ENCODE measurements around the gene CCL3.

CCL3 gene

DNA sequence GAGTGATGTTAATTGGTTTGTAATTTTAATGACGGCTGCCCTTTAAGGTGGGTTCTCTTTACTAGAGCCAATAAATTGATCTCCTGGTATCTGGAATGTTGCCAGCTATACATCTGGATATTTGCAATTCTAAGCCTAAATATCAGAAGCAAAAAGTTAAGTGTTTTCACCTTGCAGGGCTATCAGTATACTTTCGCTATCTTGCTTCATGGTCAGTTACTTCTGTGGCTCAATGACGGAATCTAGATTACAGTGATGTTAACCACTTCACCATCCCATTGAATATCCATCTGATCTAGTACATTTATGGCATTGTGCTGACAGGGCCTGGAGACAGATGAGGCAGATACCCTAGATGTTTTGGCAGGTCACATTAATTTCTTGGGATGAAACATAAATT is 42.0 kb upstream of the CCL3 start:
- DNase-seq (ENCODE audit: insufficient read length, low spot score) (no peak), FAIRE-seq (no peak)
- TF ChIP-seq, protein P1, sequence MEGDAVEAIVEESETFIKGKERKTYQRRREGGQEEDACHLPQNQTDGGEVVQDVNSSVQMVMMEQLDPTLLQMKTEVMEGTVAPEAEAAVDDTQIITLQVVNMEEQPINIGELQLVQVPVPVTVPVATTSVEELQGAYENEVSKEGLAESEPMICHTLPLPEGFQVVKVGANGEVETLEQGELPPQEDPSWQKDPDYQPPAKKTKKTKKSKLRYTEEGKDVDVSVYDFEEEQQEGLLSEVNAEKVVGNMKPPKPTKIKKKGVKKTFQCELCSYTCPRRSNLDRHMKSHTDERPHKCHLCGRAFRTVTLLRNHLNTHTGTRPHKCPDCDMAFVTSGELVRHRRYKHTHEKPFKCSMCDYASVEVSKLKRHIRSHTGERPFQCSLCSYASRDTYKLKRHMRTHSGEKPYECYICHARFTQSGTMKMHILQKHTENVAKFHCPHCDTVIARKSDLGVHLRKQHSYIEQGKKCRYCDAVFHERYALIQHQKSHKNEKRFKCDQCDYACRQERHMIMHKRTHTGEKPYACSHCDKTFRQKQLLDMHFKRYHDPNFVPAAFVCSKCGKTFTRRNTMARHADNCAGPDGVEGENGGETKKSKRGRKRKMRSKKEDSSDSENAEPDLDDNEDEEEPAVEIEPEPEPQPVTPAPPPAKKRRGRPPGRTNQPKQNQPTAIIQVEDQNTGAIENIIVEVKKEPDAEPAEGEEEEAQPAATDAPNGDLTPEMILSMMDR (IDR thresholded peaks at IDR 0.05; ENCODE audit: insufficient read depth, missing control alignments), result no peak

- DNase-seq (ENCODE audit: insufficient read length, low spot score) (no peak), FAIRE-seq (no peak)
- TF ChIP-seq, protein P1 (IDR thresholded peaks at IDR 0.05; ENCODE audit: insufficient read depth, missing control alignments), result no peak
Observed at GRCh38 chr17:36131421-36131820, 41.5 kb upstream of the CCL3 start.

DNA sequence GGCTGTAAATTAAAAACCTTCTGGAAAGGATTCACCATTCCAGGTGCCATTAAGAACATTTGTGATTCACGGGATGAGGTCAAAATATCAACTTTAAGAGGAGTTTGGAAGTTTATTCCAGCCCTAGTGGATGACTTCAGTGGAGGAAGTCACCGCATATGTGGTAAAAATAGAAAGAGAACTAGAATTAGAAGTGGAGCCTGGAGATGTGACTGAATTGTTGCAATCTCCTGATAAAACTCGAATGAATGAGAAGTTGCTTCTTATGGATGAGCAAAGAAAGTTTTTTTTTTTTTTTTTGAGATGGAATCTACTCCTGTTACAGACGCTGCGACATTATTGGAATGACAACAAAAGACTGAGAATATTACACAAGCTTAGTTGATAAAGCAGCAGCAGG is 40.4 kb upstream of the CCL3 start:
- TF ChIP-seq, protein P1 (IDR thresholded peaks at IDR 0.05; ENCODE audit: insufficient read depth, missing control alignments), result no peak
- DNase-seq (ENCODE audit: insufficient read length, low spot score), result no peak
- no peak for FAIRE-seq

DNA sequence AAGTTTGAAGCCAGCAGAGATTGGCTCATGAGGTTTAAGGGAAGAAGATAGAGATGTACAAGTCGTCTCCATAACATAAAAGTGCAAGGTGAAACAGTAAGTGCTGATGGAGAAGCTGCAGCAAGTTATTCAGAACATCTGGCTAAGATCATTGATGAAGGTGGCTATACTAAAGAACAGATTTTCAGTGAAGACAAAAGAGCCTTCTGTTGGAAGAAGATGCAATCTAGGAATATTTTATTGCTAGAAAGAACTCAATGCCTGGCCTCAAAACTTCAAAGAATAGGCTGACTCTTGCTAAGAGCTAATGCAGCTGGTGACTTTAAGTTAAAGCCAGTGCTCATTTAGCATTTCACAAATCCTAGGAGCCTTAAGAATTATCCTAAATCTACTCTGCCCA is 39.7 kb upstream of the CCL3 start:
- TF ChIP-seq, protein P1 (IDR thresholded peaks at IDR 0.05; ENCODE audit: insufficient read depth, missing control alignments), result no peak
- no peak for FAIRE-seq
- no peak for DNase-seq (ENCODE audit: insufficient read length, low spot score)

DNA sequence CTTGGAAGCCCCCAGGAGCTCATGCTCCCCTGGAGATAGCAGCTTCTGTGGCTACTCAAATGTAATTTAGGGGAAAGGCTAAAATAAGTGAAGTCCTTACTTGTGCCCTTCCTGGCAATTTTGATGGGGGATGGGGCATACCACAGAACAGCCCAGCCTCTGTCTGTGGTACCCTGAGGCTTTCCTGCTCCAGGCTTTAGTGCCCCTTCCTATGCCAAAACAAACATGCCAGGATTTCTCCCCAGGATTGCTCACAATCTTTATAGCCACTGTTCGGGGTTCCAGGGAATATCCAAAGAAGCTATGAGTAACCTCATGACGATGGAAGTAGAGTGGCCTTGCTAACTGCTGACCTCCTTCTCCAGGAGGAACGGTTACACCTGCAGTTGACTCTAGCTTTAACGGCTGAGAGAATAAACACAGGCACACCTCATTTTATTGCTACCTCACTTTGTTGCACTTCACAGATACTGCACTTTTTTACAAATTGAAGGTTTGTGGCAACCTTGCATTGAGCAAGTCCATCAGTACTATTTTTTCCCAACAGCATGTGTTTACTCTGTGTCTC is 38.6 kb upstream of the CCL3 start:
- TF ChIP-seq, protein P1 (IDR thresholded peaks at IDR 0.05; ENCODE audit: insufficient read depth, missing control alignments), result no peak
- FAIRE-seq (no peak), DNase-seq (ENCODE audit: insufficient read length, low spot score) (no peak)

GRCh38 chr17:36127911-36128310 is 38.0 kb upstream of the CCL3 start:
- no peak for FAIRE-seq
- TF ChIP-seq, protein P1 (IDR thresholded peaks at IDR 0.05; ENCODE audit: insufficient read depth, missing control alignments), result no peak
- no peak for DNase-seq (ENCODE audit: insufficient read length, low spot score)

- no peak for FAIRE-seq
- DNase-seq (ENCODE audit: insufficient read length, low spot score), result no peak
- TF ChIP-seq, protein P1 (IDR thresholded peaks at IDR 0.05; ENCODE audit: insufficient read depth, missing control alignments), result no peak
Observed at GRCh38 chr17:36127199-36127893, 37.4 kb upstream of the CCL3 start.
